Sigmoid colon (tissue), 7 donors: ENCODE results near the gene NDST1. TPM values are rescaled to one million over a fixed set of nuclear protein-coding genes. Genes with fewer than 3 reads are reported as not detected.

Experiments
- DNase-seq: peaks from one replicate; pipeline ENCODE4 v3.0.0-alpha.2; 2019
- H3K27ac ChIP-seq, 4 donors: fragments of 200-600 bp; sonication (generic); one replicate each; pipeline ENCODE4 v1.5.1; 2016 to 2019; ENCODE audit warnings: mild to moderate bottlenecking in 1 of 4
- H3K27me3 ChIP-seq, 3 donors: fragments of 200-600 bp; sonication (generic); one replicate each; pipeline ENCODE4 v1.5.1; 2019; ENCODE audit warnings: mild to moderate bottlenecking in 1 of 3
- H3K36me3 ChIP-seq, 4 donors: fragments of 200-600 bp; sonication (generic); one replicate each; pipeline ENCODE4 v1.5.1; 2016 to 2019
- H3K4me1 ChIP-seq, 4 donors: fragments of 200-600 bp; sonication (generic); one replicate each; pipeline ENCODE4 v1.5.1; 2017 to 2019
- H3K4me3 ChIP-seq, 4 donors: fragments of 200-600 bp; sonication (generic); one replicate each; pipeline ENCODE4 v1.5.1; 2017 to 2019; ENCODE audit warnings: mild to moderate bottlenecking in 2 of 4, moderate library complexity in 1 of 4
- H3K9me3 ChIP-seq, 4 donors: fragments of 200-600 bp in 3 of 4; sonication (generic) in 3 of 4; one replicate each; pipeline versions ENCODE4 v1.5.1 to v1.6.1; 2013 to 2019
- CTCF ChIP-seq, 4 experiments: fragments of 450-650 bp in 3 of 4; fragments of 200-600 bp in 1 of 4; IDR thresholded peaks; one replicate each; pipeline ENCODE4 v1.5.1; 2016 to 2019; ENCODE audit warnings: antibody characterized with exemption in 4 of 4, mild to moderate bottlenecking in 3 of 4, moderate library complexity in 2 of 4
- EP300 ChIP-seq, 4 donors: sonication (generic); formaldehyde crosslinking; IDR thresholded peaks; one replicate each; pipeline ENCODE4 v1.6.1; 2017; ENCODE audit warnings: antibody characterized with exemption in 4 of 4
- POLR2A ChIP-seq, 2 donors: fragments of 450-650 bp; IDR thresholded peaks; one replicate each; pipeline ENCODE4 v1.6.1; 2016; ENCODE audit warnings: antibody characterized with exemption in 2 of 2, mild to moderate bottlenecking in 2 of 2, moderate library complexity in 2 of 2
- POLR2AphosphoS5 ChIP-seq, 4 donors: sonication (generic); formaldehyde crosslinking; IDR thresholded peaks; one replicate each; pipeline ENCODE4 v1.6.1; 2017; ENCODE audit warnings: antibody characterized with exemption in 4 of 4
- WGBS, 2 donors: extraction: QIAGEN DNeasy Blood & Tissue Kit; methylation state at CpG; one replicate each; pipeline ENCODE4 v1.1.7; 2013; 5-methylcytosine and 5-hydroxymethylcytosine counted together
- intact Hi-C: fragments of 100-400 bp; cut with DNase I; formaldehyde crosslinking; loops from one replicate; pipeline ENCODE4 v1.15.1; 2023
- polyA plus RNA-seq, 3 donors: library from polyadenylated mRNA; stranded (reverse); fragments of 200-250 nt; gene quantifications; one replicate each; pipeline ENCODE4 v1.2.3, GENCODE V29; 2013
- total RNA-seq, 4 donors: library from RNA; depleted of rRNA; stranded (reverse); fragments of >200 nt; gene quantifications; one replicate each; pipeline ENCODE4 v1.1.0, GENCODE V29; 2016
- donor health status: healthy with polysubstance abuse.
- donor health status: Bipolar disorder and iron deficiency.
- donor health status: healthy.

The NDST1 gene
- total and polyA plus RNA-seq, 7 donors = 5.4 to 74.8 (median 39.4) TPM

GRCh38 chr5:150519978-150520377, 12.0 kb downstream of the NDST1 start:
- Histone ChIP-seq H3K9me3 (no peaks in the 10 kb centered on the region), H3K4me3 (no peak overlapping the region), H3K4me1 (peaks cover 0 to 89% (median 77%) of the 10 kb centered on the region in 4 donors), H3K36me3 (peaks cover 0 to 14% (median 8%) of the 10 kb centered on the region in 4 donors), H3K27me3 (no peaks in the 10 kb centered on the region), H3K27ac (peak overlapping the region in 1 of 4 donors; percentile 27)
- TF ChIP-seq POLR2A (IDR thresholded peaks at IDR 0.05) = no peak
- no peak for TF ChIP-seq POLR2AphosphoS5 (IDR thresholded peaks at IDR 0.05)
- 95 to 96% methylated on average over 4 of the region's 4 CpGs for WGBS, 2 donors
- DNase-seq = no peak
- intact Hi-C loops = loop anchor here (5.0 kb wide), 1 partner anchor 43 kb away; no protein-coding TSS in a partner anchor

- TF ChIP-seq EP300 (IDR thresholded peaks at IDR 0.05) (no peak), POLR2A (IDR thresholded peaks at IDR 0.05) (no peak), CTCF (IDR thresholded peaks at IDR 0.05) (no peak), POLR2AphosphoS5 (IDR thresholded peaks at IDR 0.05) (no peak)
- Histone ChIP-seq H3K27me3 (no peaks in the 10 kb centered on the region), H3K27ac (no peak overlapping the region), H3K4me3 (no peak overlapping the region), H3K4me1 (peaks cover 0 to 89% (median 70%) of the 10 kb centered on the region in 4 donors), H3K9me3 (no peaks in the 10 kb centered on the region), H3K36me3 (peaks cover 0 to 14% (median 8%) of the 10 kb centered on the region in 4 donors)
- DNase-seq = no peak
- intact Hi-C loops = no loop called here
- 91 to 93% methylated on average over 38 of the region's 38 CpGs for WGBS, 2 donors
These were observed 13.0 kb downstream of the NDST1 start for GRCh38 chr5:150520747-150521521.

- no peak overlapping the region for H3K27ac ChIP-seq
These were observed 13.5 kb downstream of the NDST1 start for GRCh38 chr5:150521522-150521817.

GRCh38 chr5:150521939-150522503, 14.1 kb downstream of the NDST1 start:
- 84 to 90% methylated on average over 11 of the region's 11 CpGs for WGBS, 2 donors
- TF ChIP-seq EP300 (IDR thresholded peaks at IDR 0.05) (no peak), POLR2A (IDR thresholded peaks at IDR 0.05) (no peak), POLR2AphosphoS5 (IDR thresholded peaks at IDR 0.05) (no peak), CTCF (IDR thresholded peaks at IDR 0.05) (no peak)
- no peaks in the 10 kb centered on the region for H3K27me3 ChIP-seq
- no peak for DNase-seq
- no peaks in the 10 kb centered on the region for H3K9me3 ChIP-seq
- no peak overlapping the region for H3K4me3 ChIP-seq
- intact Hi-C loops = no loop called here
- H3K27ac ChIP-seq = peak overlapping the region in 1 of 4 donors; percentile 28
- peaks cover 0 to 14% (median 8%) of the 10 kb centered on the region in 4 donors for H3K36me3 ChIP-seq
- peaks cover 0 to 90% (median 68%) of the 10 kb centered on the region in 4 donors for H3K4me1 ChIP-seq

More at GRCh38 chr5:150521522-150521817, 13.5 kb downstream of the NDST1 start:
- TF ChIP-seq POLR2A (IDR thresholded peaks at IDR 0.05) = no peak
- no peak for TF ChIP-seq POLR2AphosphoS5 (IDR thresholded peaks at IDR 0.05)
- no peak for TF ChIP-seq CTCF (IDR thresholded peaks at IDR 0.05)
- no peak for TF ChIP-seq EP300 (IDR thresholded peaks at IDR 0.05)
- H3K27me3 ChIP-seq = no peaks in the 10 kb centered on the region
- H3K4me3 ChIP-seq = no peak overlapping the region
- intact Hi-C loops = no loop called here
- H3K4me1 ChIP-seq = peaks cover 0 to 88% (median 69%) of the 10 kb centered on the region in 4 donors
- peaks cover 0 to 14% (median 8%) of the 10 kb centered on the region in 4 donors for H3K36me3 ChIP-seq
- no peak for DNase-seq
- 95 to 96% methylated on average over 14 of the region's 14 CpGs for WGBS, 2 donors
- H3K9me3 ChIP-seq = no peaks in the 10 kb centered on the region
